Ishikawa (cell line): ENCODE measurements around the gene CLEC11A.

ENCODE experiments used
- CEBPB ChIP-seq: IDR thresholded peaks from 2 replicates; pipeline ENCODE4 v1.6.1; 2012
- CREB1 ChIP-seq: IDR thresholded peaks from 2 replicates; pipeline ENCODE4 v1.6.1; 2012; ENCODE audit warnings: low read depth
- EGR1 ChIP-seq: IDR thresholded peaks from 2 replicates; pipeline ENCODE4 v1.6.1; 2012
- EP300 ChIP-seq: IDR thresholded peaks from 2 replicates; pipeline ENCODE4 v1.6.1; 2012; ENCODE audit warnings: borderline replicate concordance
- FOXM1 ChIP-seq: IDR thresholded peaks from 2 replicates; pipeline ENCODE4 v1.6.1; 2012; ENCODE audit warnings: low read depth, borderline replicate concordance
- MAX ChIP-seq: IDR thresholded peaks from 2 replicates; pipeline ENCODE4 v1.6.1; 2012
- NFIC ChIP-seq: IDR thresholded peaks from 2 replicates; pipeline ENCODE4 v1.6.1; 2012
- RAD21 ChIP-seq: IDR thresholded peaks from 2 replicates; pipeline ENCODE4 v1.6.1; 2012; ENCODE audit warnings: low read depth
- REST ChIP-seq: IDR thresholded peaks from 2 replicates; pipeline ENCODE4 v1.6.1; 2012; ENCODE audit warnings: low read depth, mild to moderate bottlenecking
- TAF1 ChIP-seq: IDR thresholded peaks from 2 replicates; pipeline ENCODE4 v1.6.1; 2012; ENCODE audit warnings: low read depth, mild to moderate bottlenecking
- TCF12 ChIP-seq: IDR thresholded peaks from 2 replicates; pipeline ENCODE4 v1.6.1; 2012; ENCODE audit warnings: low read depth
- TEAD4 ChIP-seq: IDR thresholded peaks from 2 replicates; pipeline ENCODE4 v1.6.1; 2012
- USF1 ChIP-seq: IDR thresholded peaks from 2 replicates; pipeline ENCODE4 v1.6.1; 2012
- YY1 ChIP-seq: IDR thresholded peaks from 2 replicates; pipeline ENCODE4 v1.6.1; 2012; ENCODE audit warnings: low read depth
- ZBTB7A ChIP-seq: IDR thresholded peaks from 2 replicates; pipeline ENCODE4 v1.6.1; 2012; ENCODE audit warnings: low read depth

Gene CLEC11A

GRCh38 chr19:50697414-50698124 lies 25.6 kb upstream of the CLEC11A start:
- TF ChIP-seq TAF1: no peak
- TF ChIP-seq MAX: no peak
- no peak for TF ChIP-seq NFIC
- no peak for TF ChIP-seq FOXM1
- TF ChIP-seq RAD21: no peak
- no peak for TF ChIP-seq EP300
- TF ChIP-seq ZBTB7A: no peak
- no peak for TF ChIP-seq CEBPB
- TF ChIP-seq REST: no peak
- no peak for TF ChIP-seq EGR1
- TF ChIP-seq CREB1: no peak

- TF ChIP-seq MAX: no peak
- TF ChIP-seq YY1: no peak
- TF ChIP-seq TAF1: no peak
- TF ChIP-seq CEBPB: no peak
- no peak for TF ChIP-seq USF1
- no peak for TF ChIP-seq TCF12
- no peak for TF ChIP-seq RAD21
- no peak for TF ChIP-seq TEAD4
- TF ChIP-seq FOXM1: no peak
- TF ChIP-seq ZBTB7A: no peak
- TF ChIP-seq EP300: no peak
- TF ChIP-seq CREB1: no peak
- no peak for TF ChIP-seq REST
- no peak for TF ChIP-seq NFIC
- TF ChIP-seq EGR1: no peak
Measured at GRCh38 chr19:50701367-50701985, 21.7 kb upstream of the CLEC11A start.

- TF ChIP-seq MAX (no peak), CREB1 (no peak), USF1 (no peak), YY1 (no peak), TAF1 (no peak), REST (no peak), CEBPB (no peak), TEAD4 (no peak)
Measured at GRCh38 chr19:50702158-50702870, 20.9 kb upstream of the CLEC11A start.
